Stimulated activated memory B cell treated with anti-CD40 and anti-IgM and Interleukin-4, amounts not matched to agents 10 μg/mL and 1 μg/mL and 100 μg/mL, for 72 hours (primary cell): ENCODE data around the gene DNM3.
A peak's percentile ranks its signal among the peaks of the same experiment; 100 is the strongest.

Experiments used
- ATAC-seq: fragments of 150-1000 bp; cut with Tn5 transposase; 2 replicates; pipeline ENCODE4 v1.10.0; 2021
- H3K27ac Mint-ChIP-seq: one replicate; pipeline ENCODE4 v1.8.0; 2022; ENCODE audit warnings: mild to moderate bottlenecking, mixed read lengths
- H3K27me3 Mint-ChIP-seq: one replicate; pipeline ENCODE4 v1.8.0; 2022; ENCODE audit warnings: mixed read lengths
- H3K36me3 Mint-ChIP-seq: one replicate; pipeline ENCODE4 v1.8.0; 2022; ENCODE audit warnings: mixed read lengths
- H3K4me1 Mint-ChIP-seq: one replicate; pipeline ENCODE4 v1.8.0; 2022; ENCODE audit warnings: mixed read lengths
- H3K4me3 Mint-ChIP-seq: one replicate; pipeline ENCODE4 v1.8.0; 2022; ENCODE audit warnings: mild to moderate bottlenecking, moderate library complexity, mixed read lengths
- H3K9me3 Mint-ChIP-seq: one replicate; pipeline ENCODE4 v1.8.0; 2022; ENCODE audit warnings: mixed read lengths

DNM3 gene

DNA sequence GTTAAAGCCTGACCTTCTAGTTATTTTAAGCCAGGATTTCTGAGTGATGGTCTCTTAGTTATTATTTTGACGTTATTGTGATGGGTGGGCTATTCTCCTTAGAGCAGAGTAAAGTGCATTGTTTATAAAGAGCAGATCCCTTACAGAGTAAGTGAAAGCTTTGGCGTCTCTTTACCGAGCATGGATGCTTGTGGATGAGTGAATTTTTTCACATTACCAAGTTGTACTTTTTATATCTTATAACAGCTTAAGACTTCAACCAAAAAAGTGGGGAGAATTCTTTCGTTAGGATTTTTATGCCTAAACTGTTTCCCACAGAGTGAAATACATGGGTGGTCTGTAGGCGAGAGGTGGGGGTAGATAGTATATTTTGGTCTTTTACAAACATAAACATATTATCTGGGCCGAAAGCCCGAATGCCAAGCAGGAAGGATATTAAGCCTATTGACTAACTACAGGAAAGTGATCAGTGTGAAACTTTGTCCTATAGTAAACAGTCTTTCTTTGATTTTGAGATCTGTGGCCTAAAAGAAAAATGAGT is 300.1 kb downstream of the DNM3 start:
- H3K27ac Mint-ChIP-seq, result no peak overlapping the region
- H3K9me3 Mint-ChIP-seq, result no peaks in the 10 kb centered on the region
- no peak overlapping the region for H3K4me3 Mint-ChIP-seq
- no peak for ATAC-seq
- H3K4me1 Mint-ChIP-seq, result peaks cover 14% of the 10 kb centered on the region
- no peaks in the 10 kb centered on the region for H3K27me3 Mint-ChIP-seq
- no peaks in the 10 kb centered on the region for H3K36me3 Mint-ChIP-seq

DNA sequence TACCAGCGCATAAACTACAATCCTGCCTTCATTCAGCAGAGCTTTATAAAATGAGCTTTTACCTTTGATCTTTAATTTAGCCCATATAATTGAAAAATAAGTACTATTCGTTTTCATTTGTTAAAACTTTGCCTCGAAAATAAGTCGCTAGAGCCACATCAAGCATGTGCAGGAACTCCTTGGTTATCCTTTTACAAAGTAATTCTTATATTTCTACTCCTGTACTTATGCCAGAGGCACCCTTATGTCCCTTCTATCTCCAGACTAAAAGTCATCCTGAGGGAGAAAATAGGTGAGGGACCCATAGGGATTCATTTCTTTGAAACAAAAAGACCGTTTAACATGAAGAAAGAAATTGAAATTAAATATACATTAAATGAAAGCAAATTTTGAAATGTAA is 301.0 kb downstream of the DNM3 start:
- Mint-ChIP-seq H3K27me3 (no peaks in the 10 kb centered on the region), H3K4me3 (no peak overlapping the region), H3K27ac (no peak overlapping the region), H3K36me3 (no peaks in the 10 kb centered on the region), H3K9me3 (no peaks in the 10 kb centered on the region), H3K4me1 (peaks cover 14% of the 10 kb centered on the region)
- ATAC-seq, result no peak

DNA sequence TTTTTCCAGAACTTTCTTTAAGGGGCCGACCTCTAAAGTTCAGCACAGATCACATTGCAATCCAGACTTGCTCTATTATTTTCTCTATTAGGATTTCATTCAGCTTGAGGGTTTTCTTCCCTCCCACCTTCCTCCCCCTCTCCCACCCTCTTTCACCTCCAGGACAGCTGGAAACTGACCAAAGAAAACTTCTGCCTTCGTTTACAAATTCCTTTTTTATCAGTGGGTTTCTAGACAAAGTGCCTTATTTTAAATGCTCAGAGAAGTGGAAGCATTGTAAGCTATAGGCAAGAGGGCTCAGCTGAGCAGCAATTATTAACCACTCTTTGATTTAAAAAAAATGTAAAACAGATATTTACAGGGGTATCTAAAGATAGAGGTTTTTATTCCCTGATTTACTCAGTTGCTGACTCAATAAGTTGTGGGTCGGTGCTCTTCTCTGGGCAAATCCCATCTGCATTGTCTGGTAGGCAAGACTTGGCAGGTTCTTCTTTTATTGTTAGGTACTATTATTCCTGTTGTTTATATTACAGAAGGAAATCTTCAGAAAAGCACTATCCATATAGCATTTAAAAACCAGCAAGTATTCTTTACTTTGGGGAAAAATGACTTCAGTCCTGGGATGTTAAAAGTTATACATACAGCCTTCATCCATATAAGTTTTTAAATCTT is 302.2 kb downstream of the DNM3 start:
- H3K4me1 Mint-ChIP-seq, result peaks cover 14% of the 10 kb centered on the region
- no peak for ATAC-seq
- no peak overlapping the region for H3K27ac Mint-ChIP-seq
- H3K36me3 Mint-ChIP-seq, result no peaks in the 10 kb centered on the region
- H3K4me3 Mint-ChIP-seq, result no peak overlapping the region
- no peaks in the 10 kb centered on the region for H3K9me3 Mint-ChIP-seq
- no peaks in the 10 kb centered on the region for H3K27me3 Mint-ChIP-seq

DNA sequence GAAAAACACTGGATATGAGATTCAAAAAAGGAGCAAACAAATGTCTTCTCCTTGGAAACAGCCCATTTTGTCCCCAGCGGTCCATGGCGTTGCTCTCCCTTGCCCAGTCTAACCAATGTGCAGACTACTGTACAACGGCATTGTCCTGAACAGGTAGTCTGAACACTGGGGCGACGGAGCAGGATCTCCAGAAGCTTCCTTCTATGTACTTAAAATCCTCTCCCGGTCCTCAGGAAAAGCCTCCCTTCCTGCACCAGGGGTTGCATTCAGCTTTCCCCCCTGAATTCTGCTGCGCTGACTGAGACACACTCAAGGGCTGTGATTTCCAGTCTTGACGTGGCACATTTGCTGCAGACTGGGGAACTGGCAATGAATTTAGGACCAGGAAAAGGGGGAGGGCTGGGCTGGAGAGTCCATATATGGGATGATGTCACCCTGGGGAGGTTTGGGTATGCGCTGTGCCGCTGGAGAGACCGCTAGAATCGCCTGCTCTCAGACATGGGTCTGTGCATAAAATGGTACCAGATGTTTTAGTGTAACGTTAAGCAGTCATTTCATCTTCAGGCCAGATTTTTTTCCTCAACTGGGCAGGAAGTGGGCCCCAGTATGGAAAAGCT is 303.3 kb downstream of the DNM3 start:
- ATAC-seq, result no peak
- peaks cover 14% of the 10 kb centered on the region for H3K4me1 Mint-ChIP-seq
- peak overlapping the region; percentile 83 for H3K27ac Mint-ChIP-seq
- no peaks in the 10 kb centered on the region for H3K9me3 Mint-ChIP-seq
- no peaks in the 10 kb centered on the region for H3K27me3 Mint-ChIP-seq
- peak overlapping the region; percentile 31 for H3K4me3 Mint-ChIP-seq
- no peaks in the 10 kb centered on the region for H3K36me3 Mint-ChIP-seq

DNA sequence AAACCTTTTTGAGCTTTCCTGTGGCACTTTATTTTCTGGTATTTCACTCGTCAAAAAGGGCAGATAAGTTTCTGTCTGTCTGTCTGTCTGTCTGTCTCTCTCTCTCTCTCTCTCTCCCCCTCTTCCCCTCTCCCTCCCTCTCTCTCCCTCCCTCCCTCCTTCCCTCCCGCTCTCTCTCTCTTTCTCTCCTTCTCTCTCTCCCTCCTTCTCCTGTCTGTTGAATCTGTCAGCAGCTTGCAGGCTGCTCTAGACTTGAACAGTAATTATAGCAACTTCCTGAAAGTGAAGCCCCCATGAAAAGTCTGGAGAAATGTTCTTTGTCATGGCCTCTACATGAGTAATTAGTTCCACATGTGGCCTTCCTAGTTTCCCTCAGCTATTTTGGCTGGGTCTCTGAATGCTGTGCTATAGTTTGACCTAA is 303.9 kb downstream of the DNM3 start:
- H3K9me3 Mint-ChIP-seq, result no peaks in the 10 kb centered on the region
- no peaks in the 10 kb centered on the region for H3K27me3 Mint-ChIP-seq
- H3K4me3 Mint-ChIP-seq, result no peak overlapping the region
- ATAC-seq, result no peak
- peak overlapping the region; percentile 83 for H3K27ac Mint-ChIP-seq
- H3K36me3 Mint-ChIP-seq, result no peaks in the 10 kb centered on the region
- peaks cover 14% of the 10 kb centered on the region for H3K4me1 Mint-ChIP-seq

DNA sequence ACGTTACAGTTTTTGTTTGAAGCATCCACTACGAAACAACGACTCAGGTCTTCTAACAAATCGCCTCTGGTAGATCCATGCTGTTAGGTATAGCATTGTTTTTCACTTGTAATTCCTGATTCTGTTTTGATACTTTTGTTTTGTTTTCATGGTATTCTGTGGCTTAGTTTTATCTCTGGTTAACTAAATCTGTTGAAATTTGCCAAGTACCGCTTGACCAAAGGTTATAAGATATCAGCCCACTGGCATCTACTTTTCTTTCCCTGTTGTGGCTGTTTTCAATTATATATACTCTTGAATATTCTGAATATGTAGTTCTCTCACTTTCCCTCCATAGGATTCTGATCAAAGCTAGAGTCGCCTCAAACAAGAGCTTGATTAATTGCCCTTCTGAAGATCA is 304.4 kb downstream of the DNM3 start:
- Mint-ChIP-seq H3K4me3 (no peak overlapping the region), H3K36me3 (no peaks in the 10 kb centered on the region), H3K27ac (peak overlapping the region; percentile 83), H3K27me3 (no peaks in the 10 kb centered on the region), H3K9me3 (no peaks in the 10 kb centered on the region), H3K4me1 (peaks cover 14% of the 10 kb centered on the region)
- ATAC-seq, result no peak

DNA sequence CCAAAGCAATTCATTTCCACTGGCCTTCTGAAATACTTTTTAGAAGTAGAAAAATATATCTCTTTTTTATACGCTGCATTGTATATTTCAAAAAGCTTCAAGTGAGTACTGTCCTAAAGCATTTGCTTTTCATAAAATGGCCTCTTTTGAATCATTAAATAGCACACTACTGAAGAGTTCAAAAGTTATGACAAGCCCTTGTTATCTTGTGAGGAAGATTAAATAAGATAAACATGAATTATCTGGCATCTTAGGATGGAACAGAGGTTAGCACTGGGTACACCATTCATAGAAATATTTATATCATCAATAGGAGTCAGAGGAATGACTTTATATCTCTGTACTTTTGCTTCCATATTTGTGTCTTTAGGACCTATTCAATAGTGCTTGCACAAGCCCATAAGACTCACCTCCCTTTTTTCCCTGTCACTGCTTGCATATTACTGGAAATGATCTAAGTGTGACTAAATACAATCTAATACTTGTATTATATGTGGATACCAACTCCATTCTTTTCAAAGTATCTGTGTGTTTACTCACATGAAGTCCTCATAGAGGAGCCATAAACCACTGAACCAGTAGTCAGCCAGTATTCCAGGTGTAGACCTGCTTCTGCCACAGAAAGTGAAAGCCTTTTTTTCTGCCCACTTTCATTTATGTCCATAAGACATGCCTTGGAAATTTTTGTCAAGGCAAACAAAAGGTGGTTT is 305.0 kb downstream of the DNM3 start:
- no peak for ATAC-seq
- no peak overlapping the region for H3K27ac Mint-ChIP-seq

DNA sequence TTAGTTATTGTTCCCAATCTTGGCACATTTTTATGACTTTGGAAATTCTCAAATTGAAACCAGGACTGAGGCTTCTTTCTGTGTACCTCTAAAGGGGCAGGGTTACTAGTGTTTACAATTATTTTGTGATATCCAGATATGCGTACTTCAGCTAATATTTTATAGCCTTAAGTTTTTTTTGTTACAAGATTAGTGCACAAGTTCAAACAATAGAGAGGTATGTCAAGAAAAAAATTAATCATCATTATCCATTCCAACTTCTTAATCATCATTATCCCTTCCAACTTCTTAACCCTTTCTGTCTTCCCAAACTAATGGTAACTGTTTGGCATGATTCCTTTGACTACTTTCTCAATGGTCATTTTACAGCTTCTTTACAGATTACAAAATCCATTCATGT is 306.2 kb downstream of the DNM3 start:
- Mint-ChIP-seq H3K9me3 (no peaks in the 10 kb centered on the region), H3K27me3 (no peaks in the 10 kb centered on the region), H3K27ac (no peak overlapping the region), H3K4me3 (no peak overlapping the region), H3K4me1 (peaks cover 14% of the 10 kb centered on the region), H3K36me3 (no peaks in the 10 kb centered on the region)
- ATAC-seq, result no peak

More for the DNA sequence above, 305.0 kb downstream of the DNM3 start:
- Mint-ChIP-seq H3K4me1 (peaks cover 14% of the 10 kb centered on the region), H3K27me3 (no peaks in the 10 kb centered on the region), H3K36me3 (no peaks in the 10 kb centered on the region), H3K4me3 (no peak overlapping the region), H3K9me3 (no peaks in the 10 kb centered on the region)

DNA sequence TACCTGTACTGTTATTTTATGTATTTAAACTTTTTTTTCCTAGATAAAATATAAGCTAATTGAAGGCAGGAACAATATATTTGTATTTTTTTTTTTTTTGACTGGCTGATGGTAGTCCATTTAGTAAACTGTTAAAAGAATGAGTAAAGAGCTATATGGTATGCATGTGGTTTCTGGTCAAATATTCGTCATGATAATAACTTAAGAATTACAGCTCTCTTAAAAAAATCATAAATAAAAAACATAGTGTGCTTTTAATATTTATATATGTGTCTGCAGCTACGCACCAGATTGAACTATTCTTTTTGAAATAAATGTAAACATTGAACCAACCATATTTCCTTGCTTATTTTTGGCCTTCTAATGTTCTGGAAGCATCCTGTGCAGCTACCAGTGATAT is 306.9 kb downstream of the DNM3 start:
- H3K27me3 Mint-ChIP-seq, result no peaks in the 10 kb centered on the region

DNA sequence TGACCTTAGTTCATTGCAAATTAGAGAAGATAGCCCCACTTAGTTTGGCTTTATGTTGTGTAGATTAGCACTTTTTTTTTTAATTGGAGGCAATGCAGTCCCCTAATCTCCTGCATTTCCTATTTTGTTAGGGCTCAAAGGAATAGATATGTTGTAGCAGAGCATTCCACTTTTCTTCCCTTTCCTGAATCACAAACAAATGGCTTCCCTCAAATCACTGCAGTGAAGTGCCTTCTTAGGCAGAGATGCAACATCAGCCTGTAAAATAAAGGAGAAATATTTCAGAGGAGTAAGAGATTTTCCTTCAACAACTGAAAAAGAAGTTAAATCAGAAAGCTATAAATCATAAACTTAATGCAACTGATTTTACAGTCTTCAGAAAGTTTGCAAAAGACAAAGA is 307.4 kb downstream of the DNM3 start:
- Mint-ChIP-seq H3K27ac (no peak overlapping the region), H3K9me3 (no peaks in the 10 kb centered on the region), H3K27me3 (no peaks in the 10 kb centered on the region), H3K4me1 (peaks cover 14% of the 10 kb centered on the region), H3K36me3 (no peaks in the 10 kb centered on the region), H3K4me3 (no peak overlapping the region)
- no peak for ATAC-seq

More for the DNA sequence above, 306.9 kb downstream of the DNM3 start:
- no peak for ATAC-seq
- no peaks in the 10 kb centered on the region for H3K9me3 Mint-ChIP-seq
- no peak overlapping the region for H3K4me3 Mint-ChIP-seq
- no peak overlapping the region for H3K27ac Mint-ChIP-seq
- H3K4me1 Mint-ChIP-seq, result peaks cover 14% of the 10 kb centered on the region
- H3K36me3 Mint-ChIP-seq, result no peaks in the 10 kb centered on the region

DNA sequence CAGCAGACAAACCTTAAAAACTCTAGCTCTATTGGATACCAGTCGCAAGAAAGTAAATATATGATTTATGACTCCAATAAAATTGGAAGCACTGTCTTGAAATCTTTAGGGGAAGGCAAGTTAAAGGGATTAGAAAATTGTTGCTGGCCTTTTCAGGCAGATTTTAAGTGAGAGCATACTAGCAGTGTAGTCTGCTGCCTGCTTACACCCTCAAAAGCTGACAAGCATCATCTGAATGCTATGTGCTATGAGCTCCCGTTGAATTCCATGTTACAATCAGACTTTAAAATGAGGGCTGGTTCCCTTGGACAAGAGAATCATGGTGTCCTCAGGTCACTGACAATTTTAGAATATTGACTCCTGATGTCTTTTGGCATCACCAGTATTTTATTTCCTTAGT is 308.0 kb downstream of the DNM3 start:
- ATAC-seq, result no peak
- Mint-ChIP-seq H3K9me3 (no peaks in the 10 kb centered on the region), H3K36me3 (no peaks in the 10 kb centered on the region), H3K27me3 (no peaks in the 10 kb centered on the region), H3K4me1 (peaks cover 16% of the 10 kb centered on the region), H3K27ac (no peak overlapping the region), H3K4me3 (no peak overlapping the region)

DNA sequence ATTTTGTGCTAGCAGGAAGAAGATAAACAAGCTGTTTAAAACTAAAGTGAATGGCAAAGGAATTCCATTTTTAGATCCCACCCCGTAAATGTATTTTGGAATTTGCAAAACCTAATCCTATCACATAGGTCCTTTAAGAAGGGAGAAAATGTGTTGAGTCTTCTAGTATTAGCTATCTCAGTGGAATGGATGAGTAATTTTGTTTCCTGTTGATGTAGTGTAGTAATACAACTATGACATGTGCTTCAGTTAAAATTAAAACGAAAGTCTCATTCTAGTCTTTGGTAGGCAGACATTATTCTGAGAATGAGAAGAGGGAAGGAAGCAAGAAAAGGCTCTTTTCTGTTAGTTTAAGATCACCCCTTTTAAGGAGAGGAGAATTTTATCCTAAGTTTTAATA is 313.3 kb downstream of the DNM3 start:
- no peaks in the 10 kb centered on the region for H3K27me3 Mint-ChIP-seq
- peak; percentile 80 for ATAC-seq
- peak overlapping the region; percentile 78 for H3K27ac Mint-ChIP-seq
- H3K4me1 Mint-ChIP-seq, result peaks cover 8% of the 10 kb centered on the region
- H3K4me3 Mint-ChIP-seq, result peak overlapping the region; percentile 1
- H3K36me3 Mint-ChIP-seq, result no peaks in the 10 kb centered on the region
- H3K9me3 Mint-ChIP-seq, result no peaks in the 10 kb centered on the region

DNA sequence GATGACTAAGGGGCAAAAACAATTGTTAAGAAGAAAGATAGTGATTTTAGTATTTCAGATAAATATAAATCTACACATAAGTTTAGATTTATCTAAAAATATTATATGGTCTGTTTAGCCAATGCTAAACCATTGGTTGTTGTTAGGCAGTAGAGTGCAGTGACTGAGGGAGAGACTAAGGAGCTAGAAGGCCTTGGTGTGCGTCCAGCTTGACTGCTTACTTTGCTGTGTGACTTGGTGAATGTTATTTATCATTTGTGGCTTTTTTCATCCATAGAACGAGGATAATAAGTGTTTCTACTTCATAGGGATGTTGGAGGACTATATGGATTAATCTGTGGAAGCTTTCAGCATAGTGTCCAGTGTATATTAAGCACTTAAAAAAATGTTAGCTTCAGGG is 314.5 kb downstream of the DNM3 start:
- no peaks in the 10 kb centered on the region for H3K36me3 Mint-ChIP-seq
- H3K4me1 Mint-ChIP-seq, result peaks cover 8% of the 10 kb centered on the region
- no peak overlapping the region for H3K27ac Mint-ChIP-seq
- no peak overlapping the region for H3K4me3 Mint-ChIP-seq
- H3K9me3 Mint-ChIP-seq, result no peaks in the 10 kb centered on the region
- no peaks in the 10 kb centered on the region for H3K27me3 Mint-ChIP-seq
- no peak for ATAC-seq

DNA sequence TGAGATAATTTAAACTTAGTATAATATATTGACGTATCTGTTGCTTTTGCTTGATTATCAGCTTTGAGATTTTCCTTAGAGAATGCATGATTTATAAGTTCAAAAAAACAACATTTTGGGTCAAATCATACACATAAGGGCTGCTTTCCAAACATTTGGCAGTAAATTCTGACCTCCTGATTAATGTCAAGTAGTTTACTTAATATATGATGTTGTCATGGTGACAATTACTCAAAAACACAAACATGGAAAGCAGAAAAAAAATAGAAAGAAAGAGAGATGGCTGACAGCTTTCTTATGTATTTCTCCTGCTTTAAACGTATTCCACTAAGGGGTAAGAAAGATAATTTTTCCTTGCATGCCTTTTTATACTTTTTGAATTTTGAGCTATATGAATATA is 320.9 kb downstream of the DNM3 start:
- Mint-ChIP-seq H3K27ac (no peak overlapping the region), H3K4me1 (peaks cover 15% of the 10 kb centered on the region), H3K4me3 (no peak overlapping the region), H3K36me3 (no peaks in the 10 kb centered on the region), H3K9me3 (no peaks in the 10 kb centered on the region), H3K27me3 (no peaks in the 10 kb centered on the region)
- no peak for ATAC-seq

DNA sequence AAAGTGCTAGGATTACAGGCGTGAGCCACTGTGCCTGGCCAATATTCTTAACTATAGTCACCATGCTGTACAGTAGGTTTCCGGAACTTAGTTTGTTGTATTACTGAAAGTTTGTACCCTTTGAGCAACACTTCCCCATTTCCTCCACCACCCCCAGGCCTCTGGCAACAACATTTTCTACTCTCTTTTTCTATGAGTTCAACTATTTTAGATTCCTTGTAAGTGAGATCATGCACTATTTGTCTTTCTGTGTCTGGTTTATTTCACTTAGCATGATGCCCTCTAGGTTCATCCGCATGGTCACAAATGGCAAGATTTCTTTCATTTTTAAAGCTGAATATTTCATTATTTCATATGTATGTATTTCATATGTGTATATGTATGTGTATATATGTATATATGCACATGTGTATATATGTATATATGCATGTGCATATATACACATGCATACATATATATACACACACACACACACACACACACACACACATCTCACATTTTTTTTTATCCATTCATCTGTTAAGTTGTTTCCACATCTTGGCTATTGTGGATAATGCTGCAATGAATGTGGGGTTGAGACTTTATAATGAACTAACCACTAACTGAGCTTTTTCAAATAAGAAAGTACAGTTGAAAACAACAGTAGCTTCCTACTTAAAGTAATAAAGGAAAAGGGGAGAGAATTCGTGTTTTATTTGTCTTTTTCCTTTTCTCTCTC is 322.4 kb downstream of the DNM3 start:
- ATAC-seq, result no peak
- H3K9me3 Mint-ChIP-seq, result no peaks in the 10 kb centered on the region
- H3K4me3 Mint-ChIP-seq, result no peak overlapping the region
- no peaks in the 10 kb centered on the region for H3K36me3 Mint-ChIP-seq
- no peaks in the 10 kb centered on the region for H3K27me3 Mint-ChIP-seq
- H3K4me1 Mint-ChIP-seq, result peaks cover 15% of the 10 kb centered on the region
- no peak overlapping the region for H3K27ac Mint-ChIP-seq
